Loucy (cell line): ENCODE results near the gene PARVB.

Experiments used
- CTCF ChIP-seq: fragments of 200-600 bp; sonication (generic); conservative IDR thresholded peaks from 2 replicates; pipeline ENCODE4 v1.5.1; 2014; ENCODE audit warnings: mild to moderate bottlenecking, antibody characterized with exemption, low read length
- EZH2phosphoT487 ChIP-seq: fragments of 200-600 bp; IDR thresholded peaks from 2 replicates; pipeline ENCODE4 v1.6.1; 2018; ENCODE audit warnings: antibody characterized with exemption, mild to moderate bottlenecking, moderate library complexity, borderline replicate concordance

- TF ChIP-seq CTCF (no peak), EZH2phosphoT487 (no peak)
Measured at GRCh38 chr22:44191036-44191454, 166.9 kb downstream of the PARVB start.
